NCI-H128 (cell line): ENCODE results near the gene SEC62.
"Not testable (repeated sequence)": the region's sequence is repeated elsewhere in the genome, so short reads cannot be mapped to it uniquely, and the experiment has no call there.

Experiments used
- DNase-seq: peaks from one replicate; lab custom pipeline; 2025; ENCODE audit not compliant: unreplicated experiment; lab: John Stamatoyannopoulos, UW

Gene SEC62

DNA sequence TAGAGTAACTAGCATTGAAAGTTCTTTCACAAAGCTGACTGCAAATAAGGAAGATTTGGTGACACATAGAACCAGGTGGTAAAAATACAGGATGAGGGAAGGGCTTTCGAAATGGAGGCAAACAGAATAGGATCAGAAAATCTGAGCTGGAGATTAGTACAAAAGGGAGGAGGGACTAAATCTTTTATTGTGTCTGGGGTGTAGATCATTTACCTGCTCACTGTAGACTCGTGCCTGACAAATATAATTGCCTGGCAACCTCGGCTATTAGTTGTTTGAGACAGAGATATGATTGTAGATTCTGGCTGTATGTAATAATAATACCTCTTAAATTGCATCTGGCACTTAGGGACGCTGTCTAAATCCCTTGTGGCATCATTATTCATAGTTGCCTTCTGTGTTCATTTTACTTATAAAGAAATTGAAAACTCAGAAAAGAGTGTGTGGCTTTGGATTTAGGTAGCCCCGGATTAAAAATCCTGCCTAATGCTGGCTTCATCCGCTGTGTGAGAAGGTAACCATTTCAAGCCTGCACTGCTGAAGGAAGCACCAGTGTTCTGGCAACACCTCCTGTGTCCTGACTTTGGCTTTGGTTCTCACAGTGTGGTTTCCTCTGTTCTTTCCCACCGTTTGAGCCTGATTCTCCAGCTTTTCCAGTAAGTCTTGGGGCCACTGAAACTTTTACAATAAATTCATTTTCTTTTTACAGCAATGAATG is 46.2 kb downstream of the SEC62 start:
- no peak for DNase-seq

DNA sequence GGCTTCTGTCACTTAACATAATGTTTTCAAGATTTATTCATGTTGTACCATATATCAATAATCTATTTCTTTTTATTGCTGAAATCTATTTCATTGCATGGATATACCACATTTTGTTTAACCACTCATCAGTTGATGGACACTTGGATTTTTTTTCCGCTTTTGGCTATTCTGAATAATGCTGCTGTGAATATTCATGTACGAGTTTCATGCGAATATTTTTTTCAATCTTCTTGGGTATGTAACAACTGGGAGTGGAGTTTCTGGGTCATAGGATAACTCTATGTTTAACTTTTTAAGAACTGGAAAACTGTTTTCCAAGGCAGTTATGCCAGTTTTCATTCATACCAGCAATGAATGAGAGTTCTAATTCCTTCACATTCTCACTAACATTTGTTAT is 49.5 kb downstream of the SEC62 start:
- DNase-seq, result no peak

DNA sequence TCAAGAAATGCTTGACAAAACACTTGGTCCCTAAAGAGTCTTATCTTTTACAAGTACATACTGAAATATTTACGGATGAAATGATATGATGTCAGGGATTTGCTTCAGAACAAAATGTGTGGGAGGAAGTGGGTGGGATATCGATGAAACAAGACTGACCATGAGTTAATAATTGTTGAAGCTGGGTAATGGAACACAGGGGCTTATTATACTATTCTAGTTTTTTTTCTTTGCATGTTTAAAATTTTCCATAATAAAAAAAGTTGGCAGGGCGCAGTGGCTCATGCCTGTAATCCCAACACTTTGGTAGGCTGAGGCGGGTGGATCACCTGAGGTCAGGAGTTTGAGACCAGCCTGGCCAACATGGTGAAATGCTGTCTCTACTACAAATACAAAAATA is 52.7 kb downstream of the SEC62 start:
- not testable (repeated sequence) for DNase-seq

DNA sequence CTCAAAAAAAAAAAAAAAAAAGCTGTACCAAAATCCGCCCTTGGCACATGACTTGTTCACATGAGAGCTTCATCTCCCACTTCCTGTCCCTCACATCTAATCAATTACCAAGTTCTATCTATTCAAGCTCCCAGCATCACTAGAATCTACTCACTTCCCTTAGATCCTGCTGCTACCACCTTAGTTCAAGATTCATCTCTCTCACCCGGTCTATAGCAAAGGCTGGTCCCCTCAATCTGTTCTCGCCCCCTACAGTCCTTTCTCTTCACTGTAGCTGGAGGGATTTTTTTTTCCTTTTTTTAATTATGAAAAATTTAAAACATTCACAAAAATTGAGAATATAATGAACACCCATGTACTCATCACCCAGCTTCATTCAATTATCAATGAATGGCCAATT is 54.5 kb downstream of the SEC62 start:
- DNase-seq, result no peak

DNA sequence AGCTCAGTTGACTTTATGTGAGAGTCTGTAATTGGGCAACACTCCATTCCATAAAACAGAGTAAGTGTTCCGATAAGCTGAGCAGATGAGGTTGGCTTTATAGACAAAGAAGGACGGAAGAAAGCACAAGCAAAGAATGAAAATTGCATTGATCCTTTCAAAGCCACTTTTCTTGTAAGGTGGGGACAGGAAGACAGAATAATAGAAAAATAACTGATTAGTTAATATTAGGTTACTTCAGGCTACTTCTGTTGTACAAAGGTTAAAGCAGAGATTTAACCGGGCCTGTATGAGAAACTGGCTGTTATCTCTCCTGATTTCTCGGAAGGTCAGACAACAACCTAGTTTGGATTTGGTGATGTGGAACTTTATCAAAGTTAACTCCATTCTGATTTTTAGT is 55.7 kb downstream of the SEC62 start:
- no peak for DNase-seq

DNA sequence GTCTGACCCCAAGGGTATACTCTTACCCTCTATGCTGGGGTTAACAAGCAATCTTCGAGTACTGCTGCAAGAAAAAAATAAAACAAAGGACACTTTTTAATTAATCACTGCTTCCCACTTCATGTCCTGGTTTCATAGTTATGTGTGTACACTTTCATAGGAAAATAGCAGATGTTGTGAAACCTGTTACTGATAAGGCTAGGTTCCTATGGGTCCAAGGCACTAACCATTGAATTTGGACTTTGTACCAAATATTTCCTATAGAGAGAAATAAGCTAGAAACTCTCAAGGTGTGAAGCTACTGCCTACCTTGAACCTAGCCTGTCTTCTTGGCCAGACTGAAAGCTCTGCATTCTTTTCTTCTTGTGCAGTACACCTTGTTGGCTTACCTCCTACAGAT is 56.6 kb downstream of the SEC62 start:
- DNase-seq, result no peak

- DNase-seq, result no peak
These were observed 58.0 kb downstream of the SEC62 start for GRCh38 chr3:170024581-170024980.

DNA sequence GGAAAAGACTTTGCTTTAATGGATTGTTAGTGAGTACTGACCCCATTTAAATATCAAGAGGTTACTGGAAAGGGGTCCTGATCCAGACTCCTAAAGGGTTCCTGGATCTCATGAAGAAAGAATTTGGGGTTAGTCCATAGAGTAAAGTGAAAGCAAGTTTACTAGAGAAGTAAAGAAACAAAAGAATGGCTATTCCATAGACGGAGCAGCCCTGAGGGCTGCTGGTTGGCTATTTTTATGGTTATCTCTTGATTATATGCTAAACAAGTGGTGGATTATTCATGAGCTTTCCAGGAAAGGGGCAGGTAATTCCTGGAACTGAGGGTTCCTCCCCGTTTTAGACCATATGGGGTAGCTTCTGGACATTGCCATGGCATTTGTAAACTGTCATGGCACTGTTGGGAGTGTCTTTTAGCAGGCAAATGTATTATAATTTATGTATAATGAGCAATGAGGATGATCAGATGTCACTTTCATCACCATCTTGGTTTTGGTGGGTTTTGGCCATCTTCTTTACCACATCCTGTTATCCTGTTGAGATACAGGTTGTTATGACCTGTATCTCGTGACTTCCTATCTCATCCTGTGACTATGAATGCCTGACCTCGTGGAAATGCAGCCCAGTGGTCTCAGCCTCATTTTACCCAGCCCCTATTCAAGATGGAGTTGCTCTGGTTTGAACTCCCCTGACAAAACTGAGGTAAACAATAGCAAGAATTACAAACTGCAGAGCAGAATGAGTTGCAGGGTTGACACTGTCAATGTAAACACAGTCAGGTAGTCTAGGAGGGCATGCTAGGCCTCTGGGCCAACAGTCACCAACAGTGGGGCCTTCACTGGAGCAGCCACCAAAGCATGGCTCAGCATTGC is 60.9 kb downstream of the SEC62 start:
- DNase-seq, result no peak

- no peak for DNase-seq
These were observed 66.9 kb downstream of the SEC62 start for GRCh38 chr3:170033489-170033888.

DNA sequence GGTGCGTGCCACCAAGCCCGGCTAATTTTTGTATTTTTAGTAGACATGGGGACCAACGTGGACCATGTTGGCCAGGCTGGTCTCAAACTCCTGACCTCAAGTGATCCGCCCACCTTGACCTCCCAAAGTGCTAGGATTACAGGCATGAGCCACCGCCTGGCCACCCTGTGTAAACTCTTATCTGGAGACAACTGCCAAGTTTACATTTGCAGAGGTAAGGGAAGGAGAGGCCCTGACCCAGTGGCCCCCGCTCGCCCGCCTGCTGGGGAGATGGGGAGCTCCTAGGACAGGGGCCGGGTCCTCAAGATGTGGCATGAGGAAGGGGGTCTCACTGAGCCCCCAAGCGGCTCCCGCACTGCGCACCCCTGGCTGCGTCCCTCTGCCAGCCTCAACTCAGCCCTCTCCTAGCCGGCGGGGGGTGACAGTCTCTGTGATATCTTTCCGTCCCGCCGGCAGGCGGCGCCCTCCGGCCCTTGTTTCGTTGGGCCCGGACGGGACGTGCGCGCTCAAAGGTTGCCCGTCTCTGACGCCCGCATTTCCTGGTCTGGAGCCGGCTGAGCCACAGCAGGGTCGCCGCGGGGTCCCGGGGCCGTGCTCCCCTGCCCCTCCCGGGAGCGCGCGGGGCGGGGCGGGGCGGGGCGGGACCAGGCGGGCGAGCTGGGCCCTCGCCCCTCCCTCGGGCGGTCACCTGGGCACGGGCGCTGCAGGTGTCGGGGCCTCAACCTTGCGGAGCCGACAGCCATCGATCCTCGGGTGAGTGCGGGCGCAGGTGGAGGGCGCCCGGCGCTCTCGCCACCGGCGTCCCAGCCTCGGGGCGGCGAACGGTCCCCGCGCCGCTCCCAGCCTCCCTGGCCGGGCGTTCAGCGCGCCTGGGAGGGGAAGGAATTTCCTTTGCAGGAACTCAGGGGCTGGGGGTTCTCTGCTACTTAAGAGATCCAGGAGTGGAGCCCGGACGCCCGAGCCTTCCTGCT is 71.1 kb downstream of the SEC62 start, which contains the start of gene GPR160:
TSS of gene GPR160 (plus strand) at position 533 of the 971 bp plus-strand sequence. CDS start 45,978 bp downstream, outside the sequence.
- peak; percentile 47 for DNase-seq

GRCh38 chr3:170038434-170039110 is 72.0 kb downstream of the SEC62 start:
- peak; percentile 1 for DNase-seq

GRCh38 chr3:170040418-170040817 is 73.8 kb downstream of the SEC62 start:
- no peak for DNase-seq

- DNase-seq, result no peak
These were observed 76.9 kb downstream of the SEC62 start for GRCh38 chr3:170043506-170043905.

- DNase-seq, result no peak
These were observed 77.7 kb downstream of the SEC62 start for GRCh38 chr3:170044271-170044670.

DNA sequence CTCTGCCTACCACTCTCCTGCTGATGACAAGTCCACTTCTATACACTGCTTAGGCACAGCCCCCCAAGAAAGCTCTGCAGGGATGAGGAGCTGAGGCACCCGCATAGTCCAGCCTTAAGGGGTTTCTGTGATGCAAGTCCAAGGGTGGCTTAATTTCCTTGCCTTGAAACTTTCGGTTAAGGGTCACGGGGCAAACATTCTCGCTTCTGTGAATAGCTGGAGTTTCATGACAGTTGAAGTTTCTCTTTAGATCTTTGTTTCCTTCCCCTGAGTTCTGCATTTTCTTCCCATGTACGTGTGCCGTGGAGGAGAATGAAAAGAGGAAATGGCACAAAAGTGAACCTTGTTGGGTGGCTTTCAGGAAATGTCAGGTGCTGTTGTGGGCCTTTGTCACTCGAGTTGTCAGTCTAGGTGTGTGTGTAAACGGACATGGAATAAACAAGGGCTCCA is 78.2 kb downstream of the SEC62 start:
- DNase-seq, result no peak

GRCh38 chr3:170046269-170047132 is 79.9 kb downstream of the SEC62 start:
- no peak for DNase-seq

GRCh38 chr3:170047133-170047404 is 80.5 kb downstream of the SEC62 start:
- DNase-seq, result no peak
